AG09309 (cell line): ENCODE measurements around the gene ARHGEF17.

Experiments
- DNase-seq: peaks from one replicate; pipeline ENCODE4 v3.0.0-alpha.2; 2010; ENCODE audit warnings: low read depth
- H3K4me3 ChIP-seq: 2 replicates; pipeline ENCODE4 v1.5.1; 2011; ENCODE audit warnings: mild to moderate bottlenecking, low read depth, low read length, moderate library complexity; ENCODE audit not compliant: control insufficient read depth
- CTCF ChIP-seq: IDR thresholded peaks from 2 replicates; pipeline ENCODE4 v1.5.1; 2011; ENCODE audit warnings: mild to moderate bottlenecking, low read depth, low read length, inconsistent platforms; ENCODE audit not compliant: insufficient read depth, control insufficient read depth; ENCODE audit errors: missing control alignments

ARHGEF17 gene

DNA sequence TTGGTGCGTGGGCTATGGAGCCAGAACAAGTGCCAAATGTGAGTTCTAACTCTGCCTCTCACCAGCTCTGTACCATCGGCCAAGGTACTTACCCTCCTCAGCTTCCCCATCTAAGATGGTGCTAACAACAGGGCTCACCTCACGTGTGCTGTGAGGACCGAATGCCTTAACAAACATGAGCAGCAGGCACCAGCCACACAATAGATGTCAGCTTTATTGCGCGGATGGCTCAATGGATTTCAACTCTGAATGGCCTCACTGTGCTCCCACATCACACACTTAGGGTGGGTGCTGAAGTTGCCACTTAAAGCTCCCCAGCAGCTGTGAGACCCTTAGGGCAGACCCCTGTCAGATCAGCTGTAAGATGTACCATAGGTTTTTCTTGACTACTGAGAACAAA is 92.2 kb downstream of the ARHGEF17 start:
- no peak for DNase-seq
- no peak overlapping the region for H3K4me3 ChIP-seq
- no peak for TF ChIP-seq CTCF

DNA sequence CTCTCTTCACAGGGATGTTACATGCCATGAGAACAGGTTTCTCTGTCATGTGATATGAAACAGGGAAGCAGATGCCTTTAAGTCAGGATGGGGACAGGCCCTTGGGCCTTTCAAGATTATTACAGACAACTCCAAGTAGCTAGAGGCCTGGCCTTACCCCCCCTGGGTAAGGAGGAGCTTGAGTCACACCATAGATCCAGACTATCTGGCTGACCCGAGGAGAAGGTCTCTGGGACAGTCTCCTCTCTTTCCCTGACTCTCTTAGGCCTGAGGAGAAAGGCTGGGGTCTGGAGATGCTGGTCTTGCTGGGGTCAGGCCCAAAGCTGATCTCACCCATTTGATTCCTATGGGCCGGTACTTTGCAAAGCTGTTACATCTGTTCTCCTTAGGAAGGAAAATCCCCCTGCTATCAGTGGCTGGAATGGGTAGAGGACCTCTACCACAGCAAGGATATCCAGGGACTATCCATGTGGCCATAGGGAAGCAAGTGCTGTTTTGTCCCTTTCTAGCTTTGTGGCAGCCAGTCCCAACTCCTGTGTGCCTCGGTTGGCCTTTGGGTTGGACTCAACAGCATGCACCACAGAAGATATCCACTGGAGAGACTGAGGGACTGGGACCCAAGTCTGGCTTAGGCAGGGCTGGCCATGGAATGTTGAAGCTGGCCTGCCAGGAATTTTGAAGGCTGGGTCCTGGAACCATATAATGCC is 93.3 kb downstream of the ARHGEF17 start:
- no peak for TF ChIP-seq CTCF
- DNase-seq = no peak
- H3K4me3 ChIP-seq = no peak overlapping the region

DNA sequence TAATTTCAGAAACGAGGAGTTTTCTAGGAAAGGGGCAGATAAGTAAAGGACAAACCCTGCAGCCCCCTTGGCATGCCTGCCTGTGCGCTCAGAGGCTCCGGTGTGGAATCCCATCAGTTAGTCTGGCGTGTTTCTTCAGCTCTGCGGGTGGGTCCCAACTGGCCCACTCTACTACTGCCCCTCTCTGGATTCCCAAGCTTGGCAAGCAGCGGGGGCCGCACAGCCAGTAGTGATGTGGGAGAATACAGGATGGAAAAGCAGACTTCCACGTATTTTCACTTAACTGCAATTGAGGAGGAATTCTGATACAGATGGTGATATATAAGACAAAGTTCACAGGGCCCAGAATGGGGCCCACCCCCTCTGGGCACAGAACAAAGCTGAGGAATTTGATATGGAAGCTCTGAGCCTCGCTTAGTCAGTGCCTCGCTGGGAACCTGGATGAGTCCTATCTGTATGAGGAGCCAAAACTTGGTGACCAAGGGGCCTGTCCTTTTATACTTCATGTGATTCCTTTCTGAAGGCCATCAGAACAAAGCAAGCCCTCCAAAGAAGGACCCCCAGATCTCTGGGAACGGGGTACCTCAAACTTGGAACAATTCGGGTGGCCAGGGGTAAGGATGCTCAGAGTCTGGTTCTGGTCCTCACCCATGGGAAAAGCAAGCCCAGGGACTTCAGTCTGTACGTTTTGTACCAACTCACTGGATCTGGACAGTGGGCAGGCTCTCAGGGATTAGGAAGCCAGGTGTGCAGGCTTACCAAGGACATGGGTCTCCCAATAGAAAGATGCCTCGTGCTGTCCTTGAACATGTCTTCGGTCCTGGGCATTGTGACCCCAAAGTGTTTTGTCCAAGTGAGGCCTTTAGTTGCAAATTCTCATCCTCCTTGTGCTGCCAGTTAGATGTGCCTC is 94.1 kb downstream of the ARHGEF17 start:
- no peak for TF ChIP-seq CTCF
- DNase-seq = no peak
- H3K4me3 ChIP-seq = no peak overlapping the region

GRCh38 chr11:73402834-73403185 is 94.7 kb downstream of the ARHGEF17 start:
- H3K4me3 ChIP-seq = no peak overlapping the region
- TF ChIP-seq CTCF = peak; percentile 41
- DNase-seq = no peak

- DNase-seq = no peak
- TF ChIP-seq CTCF = no peak
- H3K4me3 ChIP-seq = no peak overlapping the region
Measured at GRCh38 chr11:73403541-73403940, 95.5 kb downstream of the ARHGEF17 start.

DNA sequence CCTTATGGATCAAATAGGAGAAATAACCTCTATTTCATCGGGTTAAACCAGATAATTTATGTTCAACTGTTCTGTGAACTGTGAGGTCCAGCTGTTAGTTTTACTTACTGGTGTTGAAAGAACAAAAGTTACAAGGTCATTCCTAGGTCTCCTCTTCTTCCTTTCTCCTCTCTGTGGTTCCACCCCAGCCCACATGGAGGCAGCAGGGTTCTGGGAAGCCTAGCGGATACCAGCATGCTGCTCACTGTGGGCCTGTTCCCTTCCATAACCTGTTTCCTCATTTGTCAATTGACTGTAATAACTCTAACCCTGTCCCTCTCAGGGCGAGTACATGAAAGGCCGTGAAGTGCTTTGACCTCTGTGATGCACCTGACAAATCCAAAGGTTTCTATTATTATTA is 96.0 kb downstream of the ARHGEF17 start:
- peak; percentile 85 for TF ChIP-seq CTCF
- no peak for DNase-seq
- H3K4me3 ChIP-seq = no peak overlapping the region
